HG02884 (cell line): ENCODE results near the gene ZFHX3.

Experiments
- ATAC-seq: cut with Tn5 transposase; IDR thresholded peaks from one replicate; pipeline ENCODE4 v1.9.1; 2021; ENCODE audit warnings: mild to moderate bottlenecking, moderate library complexity; ENCODE audit not compliant: unreplicated experiment

Gene ZFHX3

GRCh38 chr16:72854267-72854959 lies 193.5 kb downstream of the ZFHX3 start:
- ATAC-seq, result no peak

GRCh38 chr16:72853575-72854266 lies 194.2 kb downstream of the ZFHX3 start:
- no peak for ATAC-seq

- ATAC-seq, result no peak
Measured at GRCh38 chr16:72852421-72852820, 195.5 kb downstream of the ZFHX3 start.

- no peak for ATAC-seq
Measured at GRCh38 chr16:72850853-72851252, 197.1 kb downstream of the ZFHX3 start.

- no peak for ATAC-seq
Measured at GRCh38 chr16:72850021-72850420, 197.9 kb downstream of the ZFHX3 start.

- no peak for ATAC-seq
Measured at GRCh38 chr16:72848759-72849664, 198.9 kb downstream of the ZFHX3 start.

- ATAC-seq, result no peak
Measured at GRCh38 chr16:72848028-72848400, 199.9 kb downstream of the ZFHX3 start.

GRCh38 chr16:72847187-72848027 lies 200.5 kb downstream of the ZFHX3 start:
- ATAC-seq, result no peak

GRCh38 chr16:72846594-72846993 lies 201.3 kb downstream of the ZFHX3 start:
- ATAC-seq, result no peak

GRCh38 chr16:72845322-72846020 lies 202.5 kb downstream of the ZFHX3 start:
- no peak for ATAC-seq

- ATAC-seq, result no peak
Measured at GRCh38 chr16:72844225-72844920, 203.6 kb downstream of the ZFHX3 start.

GRCh38 chr16:72841506-72841905 lies 206.4 kb downstream of the ZFHX3 start:
- no peak for ATAC-seq

GRCh38 chr16:72840631-72841381 lies 207.1 kb downstream of the ZFHX3 start:
- ATAC-seq, result no peak

GRCh38 chr16:72838951-72839350 lies 209.0 kb downstream of the ZFHX3 start:
- ATAC-seq, result no peak

GRCh38 chr16:72838586-72838910 lies 209.4 kb downstream of the ZFHX3 start:
- no peak for ATAC-seq

GRCh38 chr16:72837846-72838585 lies 209.9 kb downstream of the ZFHX3 start:
- ATAC-seq, result no peak

GRCh38 chr16:72836985-72837384 lies 210.9 kb downstream of the ZFHX3 start:
- ATAC-seq, result no peak

GRCh38 chr16:72836181-72836580 lies 211.7 kb downstream of the ZFHX3 start:
- no peak for ATAC-seq
